22Rv1 (cell line): Measurements from ENCODE around the gene USP16.

Source experiments
- H3K27ac ChIP-seq: fragments of 450-650 bp; 2 replicates; pipeline ENCODE4 v1.5.1; 2017
- ZFX ChIP-seq: fragments of 450-650 bp; IDR thresholded peaks from 2 replicates; pipeline ENCODE4 v1.6.1; 2017; ENCODE audit warnings: antibody characterized with exemption, borderline replicate concordance
- TF ChIP-seq, protein P1 (sequence below): fragments of 450-650 bp; IDR thresholded peaks from 2 replicates; pipeline ENCODE4 v1.5.1; 2017; ENCODE audit warnings: mild to moderate bottlenecking

USP16 gene

DNA sequence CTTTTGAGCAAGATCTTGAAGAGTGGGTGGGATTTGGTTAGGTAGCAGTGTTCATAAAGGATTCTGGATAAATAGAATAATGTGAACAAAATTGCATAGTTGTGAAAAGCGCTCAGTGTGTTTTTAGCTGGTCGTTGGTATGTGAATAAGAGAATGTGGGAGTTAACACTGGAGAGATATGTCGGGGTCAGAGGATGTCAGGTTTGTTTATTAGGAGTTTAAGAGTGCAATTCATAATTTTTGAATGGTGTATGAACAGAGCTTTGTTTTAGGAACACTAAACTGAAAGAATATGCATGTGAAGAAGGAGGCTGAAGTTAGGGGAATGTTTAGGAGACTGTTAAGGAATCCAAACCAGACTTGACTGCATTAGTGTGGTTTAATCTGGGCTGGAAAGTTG lies 9.4 kb downstream of the USP16 start:
- H3K27ac ChIP-seq, result no peak overlapping the region
- no peak for TF ChIP-seq ZFX
- TF ChIP-seq, protein P1, sequence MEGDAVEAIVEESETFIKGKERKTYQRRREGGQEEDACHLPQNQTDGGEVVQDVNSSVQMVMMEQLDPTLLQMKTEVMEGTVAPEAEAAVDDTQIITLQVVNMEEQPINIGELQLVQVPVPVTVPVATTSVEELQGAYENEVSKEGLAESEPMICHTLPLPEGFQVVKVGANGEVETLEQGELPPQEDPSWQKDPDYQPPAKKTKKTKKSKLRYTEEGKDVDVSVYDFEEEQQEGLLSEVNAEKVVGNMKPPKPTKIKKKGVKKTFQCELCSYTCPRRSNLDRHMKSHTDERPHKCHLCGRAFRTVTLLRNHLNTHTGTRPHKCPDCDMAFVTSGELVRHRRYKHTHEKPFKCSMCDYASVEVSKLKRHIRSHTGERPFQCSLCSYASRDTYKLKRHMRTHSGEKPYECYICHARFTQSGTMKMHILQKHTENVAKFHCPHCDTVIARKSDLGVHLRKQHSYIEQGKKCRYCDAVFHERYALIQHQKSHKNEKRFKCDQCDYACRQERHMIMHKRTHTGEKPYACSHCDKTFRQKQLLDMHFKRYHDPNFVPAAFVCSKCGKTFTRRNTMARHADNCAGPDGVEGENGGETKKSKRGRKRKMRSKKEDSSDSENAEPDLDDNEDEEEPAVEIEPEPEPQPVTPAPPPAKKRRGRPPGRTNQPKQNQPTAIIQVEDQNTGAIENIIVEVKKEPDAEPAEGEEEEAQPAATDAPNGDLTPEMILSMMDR, result no peak

DNA sequence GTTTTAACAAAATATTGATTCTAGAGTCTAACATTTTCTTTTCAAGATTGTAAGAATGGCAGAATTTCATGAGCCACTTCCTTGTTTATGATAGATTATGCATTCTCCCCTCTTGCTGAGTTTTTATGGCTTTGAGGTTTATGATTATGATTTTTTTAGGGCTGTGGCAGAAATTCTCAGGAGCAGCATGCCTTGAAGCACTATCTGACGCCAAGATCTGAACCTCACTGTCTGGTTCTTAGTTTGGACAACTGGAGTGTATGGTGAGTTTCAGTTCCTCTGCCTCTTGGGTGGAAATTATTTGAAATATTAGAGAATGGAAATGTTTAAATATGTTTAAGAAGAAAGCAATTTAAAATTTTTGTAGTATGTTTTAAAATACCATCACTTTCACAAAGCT lies 10.2 kb downstream of the USP16 start:
- H3K27ac ChIP-seq, result no peak overlapping the region
- no peak for TF ChIP-seq ZFX
- TF ChIP-seq, protein P1, result no peak

DNA sequence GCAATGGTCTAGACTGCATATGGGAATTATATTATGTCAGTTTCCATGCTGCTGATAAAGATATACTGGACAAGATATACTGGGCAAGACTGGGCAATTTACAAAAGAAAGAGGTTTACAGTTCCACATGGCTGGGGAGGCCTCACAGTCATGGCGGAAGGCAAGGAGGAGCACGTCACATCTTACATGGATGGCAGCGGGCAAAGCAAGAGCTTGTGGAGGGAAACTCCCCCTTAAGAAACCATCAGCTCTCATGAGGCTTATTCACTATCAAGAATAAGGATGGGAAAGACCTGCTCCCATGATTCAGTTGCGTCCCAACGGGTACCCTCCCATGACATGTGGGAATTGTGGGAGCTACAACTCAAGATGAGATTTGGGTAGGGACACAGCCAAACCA lies 27.8 kb downstream of the USP16 start:
- TF ChIP-seq, protein P1, result no peak
- TF ChIP-seq ZFX, result no peak

DNA sequence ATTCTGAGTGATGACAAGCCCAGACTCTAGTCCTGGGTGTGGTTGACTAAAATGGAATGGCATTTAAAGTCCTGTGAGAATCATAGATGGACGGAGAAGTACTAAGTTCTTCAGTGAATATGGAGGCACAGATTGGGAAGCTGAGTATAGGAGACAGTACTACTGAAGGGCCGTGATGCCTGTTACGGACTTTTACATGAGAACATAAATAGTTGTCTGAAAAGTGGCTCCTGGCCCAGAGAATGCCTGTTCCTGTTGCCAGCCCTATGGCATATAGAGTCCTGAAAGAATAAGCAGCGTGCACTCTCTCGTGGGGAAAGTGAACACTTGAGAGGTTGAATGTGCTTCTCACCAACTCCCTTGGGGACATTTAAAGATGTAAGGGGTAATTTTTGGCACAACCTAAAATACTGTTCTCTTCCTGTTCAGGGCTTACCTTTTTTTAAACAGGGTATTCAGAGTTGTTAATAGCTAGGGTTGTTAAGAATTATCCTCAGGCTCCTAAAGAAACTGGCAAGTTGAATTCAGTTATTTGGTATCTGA lies 28.6 kb downstream of the USP16 start:
- TF ChIP-seq, protein P1, result no peak
- no peak for TF ChIP-seq ZFX
- peak overlapping the region; percentile 17 for H3K27ac ChIP-seq

More for the DNA sequence above, 27.8 kb downstream of the USP16 start:
- H3K27ac ChIP-seq, result no peak overlapping the region; the same call in 1 of the 2 replicates

DNA sequence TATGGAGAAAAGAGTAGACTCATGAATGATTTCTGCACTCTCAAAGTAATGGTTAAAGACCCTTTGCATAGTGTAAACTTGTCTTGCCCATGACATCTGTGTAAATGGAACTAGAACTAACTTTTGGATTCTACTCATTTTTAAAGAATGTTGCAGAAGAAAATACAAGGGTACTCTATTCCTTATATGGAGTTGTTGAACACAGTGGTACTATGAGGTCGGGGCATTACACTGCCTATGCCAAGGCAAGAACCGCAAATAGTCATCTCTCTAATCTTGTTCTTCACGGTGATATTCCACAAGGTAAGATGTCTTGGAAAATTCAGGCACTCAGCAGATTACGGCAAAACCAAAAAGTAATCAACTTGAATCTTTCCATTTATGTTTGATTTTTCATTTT lies 29.2 kb downstream of the USP16 start:
- H3K27ac ChIP-seq, result peak overlapping the region; percentile 17
- TF ChIP-seq, protein P1, result no peak
- no peak for TF ChIP-seq ZFX

DNA sequence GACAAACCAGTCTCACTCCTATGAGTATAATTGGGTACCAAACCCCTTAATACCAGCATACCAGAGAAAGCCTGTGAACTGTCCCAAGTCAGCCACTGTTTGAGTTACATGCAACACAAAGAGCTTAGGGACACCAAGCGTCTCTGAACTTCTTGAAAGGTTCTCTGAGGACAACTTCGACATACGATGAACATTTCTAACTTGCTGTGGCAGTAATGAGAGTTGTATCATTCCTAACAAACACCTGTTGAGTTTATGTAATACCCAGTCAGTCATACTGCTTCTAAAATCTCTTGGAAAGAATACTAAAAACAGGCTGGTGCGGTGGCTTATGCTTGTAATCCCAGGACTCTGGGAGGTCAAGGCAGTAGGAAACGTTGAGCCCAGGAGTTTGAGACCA lies 30.6 kb downstream of the USP16 start:
- TF ChIP-seq, protein P1, result no peak
- TF ChIP-seq ZFX, result no peak
- H3K27ac ChIP-seq, result peak overlapping the region; percentile 33; the same call in 1 of the 2 replicates

DNA sequence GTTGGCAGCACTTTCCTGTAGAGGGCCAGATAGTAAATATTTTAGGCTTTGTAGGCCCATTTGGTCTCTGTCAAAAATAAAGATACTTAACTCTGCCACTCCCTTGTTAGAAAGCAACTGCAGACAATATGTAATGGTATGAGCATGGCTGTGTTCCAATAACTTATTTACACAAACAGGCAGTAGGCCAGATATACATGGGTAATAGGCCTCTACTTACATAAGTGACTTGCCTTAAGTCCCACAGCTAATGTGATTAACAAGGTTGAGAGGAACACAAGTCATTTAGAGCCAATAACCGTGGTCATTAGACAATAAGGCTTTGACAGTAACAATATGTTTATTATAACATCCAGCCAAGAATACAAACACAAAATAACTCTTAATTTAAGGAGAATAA lies 31.5 kb downstream of the USP16 start:
- TF ChIP-seq, protein P1, result no peak
- no peak for TF ChIP-seq ZFX
- H3K27ac ChIP-seq, result peak overlapping the region; percentile 33; the same call in 1 of the 2 replicates
